G401 (cell line): ENCODE data around the gene CCDC88C. TPM values are rescaled to one million over a fixed set of nuclear protein-coding genes. Genes with fewer than 3 reads are reported as not detected.
"Not testable (repeated sequence)": the region's sequence is repeated elsewhere in the genome, so short reads cannot be mapped to it uniquely, and the experiment has no call there.

ENCODE experiments used
- DNase-seq: peaks from one replicate; pipeline ENCODE4 v3.0.0-alpha.2; 2015; ENCODE audit warnings: low spot score
- in situ Hi-C: cut with HindIII; loops from 2 replicates; pipeline ENCODE4 v1.10.0; 2016; ENCODE audit warnings: low sequenced_read_pairs, mixed read lengths
- total RNA-seq: library from RNA; depleted of rRNA; stranded (reverse); fragments of >200 nt; shearing (Covaris generic); gene quantifications from 2 replicates; pipeline ENCODE4 v1.2.3, GENCODE V29; 2014; rRNA removed

CCDC88C gene
- total RNA-seq, 1 experiment from 2014 or later: 16.9 TPM

- no peak for DNase-seq
- in situ Hi-C loops: no loop called here
Observed at GRCh38 chr14:91229005-91229382, 188.6 kb downstream of the CCDC88C start.

GRCh38 chr14:91228112-91229004 lies 189.3 kb downstream of the CCDC88C start:
- in situ Hi-C loops: no loop called here
- DNase-seq: no peak

GRCh38 chr14:91227183-91227628 lies 190.4 kb downstream of the CCDC88C start:
- in situ Hi-C loops: no loop called here
- no peak for DNase-seq

GRCh38 chr14:91226360-91226759 lies 191.3 kb downstream of the CCDC88C start:
- DNase-seq, in situ Hi-C loops: not testable (repeated sequence)

GRCh38 chr14:91225025-91225424 lies 192.6 kb downstream of the CCDC88C start:
- no peak for DNase-seq
- in situ Hi-C loops: no loop called here

- in situ Hi-C loops: no loop called here
- DNase-seq: no peak
Observed at GRCh38 chr14:91223028-91223783, 194.4 kb downstream of the CCDC88C start.

Other genes with a start within 250 kb of the CCDC88C start
- gene GPR68, start 173.1 kb downstream of the CCDC88C start, total RNA-seq: 0.55 and 3.5 TPM in 2 replicates
- gene PPP4R3A, start 92.5 kb upstream of the CCDC88C start, total RNA-seq: 56.2 and 66.8 TPM in 2 replicates